CD4-positive, alpha-beta T cell treated with Interleukin-6 for 4 hours (primary cell): Measurements from ENCODE around the gene TMEM106C.

Experiments used
- DNase-seq: peaks from one replicate; pipeline ENCODE4 v3.0.0-alpha.2; 2020; ENCODE audit warnings: mixed read lengths

Gene TMEM106C

DNA sequence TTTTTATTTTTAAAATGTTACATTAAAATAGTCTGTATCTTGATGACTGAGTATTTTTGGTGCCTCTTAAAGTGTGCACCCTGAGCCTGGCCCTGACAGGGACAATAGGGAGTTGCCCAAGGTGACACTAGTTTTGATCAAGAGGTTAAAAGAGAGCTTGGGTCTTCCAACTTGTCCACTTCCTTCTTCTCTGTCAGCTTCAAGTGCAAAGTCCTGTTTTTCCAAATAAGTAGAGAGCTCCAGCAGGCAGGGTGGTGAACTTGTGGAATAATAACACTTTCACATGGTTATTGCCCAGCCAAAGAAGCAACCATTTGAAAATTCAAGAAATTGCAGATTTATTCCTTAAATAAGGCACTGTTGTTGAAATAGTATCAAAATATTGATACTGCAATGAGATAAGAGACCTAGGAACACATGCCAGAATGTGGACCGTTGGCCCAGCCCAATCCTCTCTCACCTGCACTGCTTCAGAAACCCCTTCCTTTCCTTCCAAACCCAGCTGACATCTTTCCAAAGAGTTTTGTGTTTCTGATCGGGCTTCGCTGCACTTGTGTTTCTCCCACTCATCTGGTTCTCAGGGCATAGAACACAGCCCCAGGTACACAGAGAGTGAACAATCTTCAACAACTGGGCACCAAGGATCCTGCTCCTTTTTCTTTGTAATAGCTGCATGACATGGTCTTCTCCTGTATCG lies 54.7 kb downstream of the TMEM106C start:
- DNase-seq: no peak
